HCT116 (cell line): ENCODE results near the gene DNAAF1. TPM values are rescaled to one million over a fixed set of nuclear protein-coding genes. Genes with fewer than 3 reads are reported as not detected.
"Not testable (repeated sequence)": the region's sequence is repeated elsewhere in the genome, so short reads cannot be mapped to it uniquely, and the experiment has no call there.

Source experiments
- ATAC-seq: fragments of 200-7000 bp; cut with Tn5 transposase; 2 replicates; pipeline ENCODE4 v1.9.1; 2020; ENCODE audit warnings: mild to moderate bottlenecking, moderate library complexity
- BruUV-seq: library from RNA; stranded (reverse); fragments of 400-500 nt; replicated peaks from 2 replicates; lab custom pipeline; 2021; lab: Mats Ljungman, UMichigan
- CTCF ChIA-PET: fragments of 300-600 bp; sonication (Branson Sonifier 250); formaldehyde crosslinking; loops from one replicate; lab custom pipeline; 2021; ENCODE audit warnings: antibody characterized with exemption; lab: Charles Lee
- POLR2A ChIA-PET: fragments of 300-600, 350-600 bp; sonication (Branson Sonifier 250); formaldehyde crosslinking; loops from one replicate; lab custom pipeline; 2021; ENCODE audit warnings: antibody characterized with exemption; lab: Charles Lee
- RAD21 ChIA-PET, 2 experiments: fragments of 300-600 bp; sonication (Branson Sonifier 250); formaldehyde crosslinking; loops; one replicate each; lab custom pipeline; 2023; ENCODE audit warnings: low total read pairs in 2 of 2; ENCODE audit not compliant: uncharacterized antibody in 2 of 2, unreplicated experiment in 2 of 2, low non-redundant PET in 1 of 2; lab: Charles Lee
- DNase-seq: peaks from one replicate; pipeline ENCODE4 v3.0.0-alpha.2; 2010; ENCODE audit warnings: low read depth, low spot score
- H2AFZ ChIP-seq: fragments of 200-600 bp; shearing (Covaris generic), sonication (generic); 2 replicates; pipeline ENCODE4 v1.6.1; 2017; ENCODE audit warnings: low read depth, mixed run types, mixed read lengths, antibody characterized with exemption, low read length; ENCODE audit not compliant: poor library complexity, severe bottlenecking
- H3K27ac ChIP-seq: 2 replicates; pipeline ENCODE4 v1.5.1; 2012; ENCODE audit warnings: low read depth, low read length
- H3K27me3 ChIP-seq: fragments of 200-600 bp; sonication (generic); 2 replicates; pipeline ENCODE4 v1.6.1; 2016; ENCODE audit warnings: mixed run types, low read length, mixed read lengths; ENCODE audit not compliant: insufficient read depth
- H3K36me3 ChIP-seq, 2 experiments: fragments of 200-500 bp in 1 of 2; fragments of 200-600 bp in 1 of 2; sonication (Bioruptor generic) in 1 of 2; sonication (generic) in 1 of 2; 2 replicates each; pipeline versions ENCODE4 v1.5.1 to v1.6.1; 2014 to 2016; ENCODE audit warnings: low read length in 2 of 2, inconsistent platforms in 1 of 2, mixed read lengths in 1 of 2, mixed run types in 1 of 2; ENCODE audit not compliant: insufficient read depth in 2 of 2, control insufficient read depth in 1 of 2
- H3K4me1 ChIP-seq, 2 experiments: fragments of 200-600 bp in 1 of 2; sonication (generic) in 1 of 2; 2 replicates each; pipeline versions ENCODE4 v1.5.1 to v1.6.1; 2012 to 2017; ENCODE audit warnings: low read length in 2 of 2, inconsistent platforms in 1 of 2, mild to moderate bottlenecking in 1 of 2, mixed read lengths in 1 of 2, mixed run types in 1 of 2, moderate library complexity in 1 of 2; ENCODE audit not compliant: insufficient read depth in 2 of 2, control insufficient read depth in 1 of 2
- H3K4me2 ChIP-seq: fragments of 200-600 bp; sonication (generic); 2 replicates; pipeline ENCODE4 v1.6.1; 2017; ENCODE audit warnings: mixed run types, low read length, mixed read lengths
- H3K4me3 ChIP-seq, 2 experiments: fragments of 200-600 bp in 1 of 2; sonication (generic) in 1 of 2; replicated peaks in 1 of 2; 2 replicates each; pipeline ENCODE4 v1.5.1; 2011 to 2016; ENCODE audit warnings: low read length in 2 of 2, control low read depth in 1 of 2, low read depth in 1 of 2, mild to moderate bottlenecking in 1 of 2, mixed read lengths in 1 of 2, mixed run types in 1 of 2
- H3K79me2 ChIP-seq: fragments of 200-600 bp; sonication (generic); 2 replicates; pipeline ENCODE4 v1.6.1; 2017; ENCODE audit warnings: mild to moderate bottlenecking, mixed run types, low read length, moderate library complexity, mixed read lengths; ENCODE audit not compliant: insufficient read depth
- H3K9ac ChIP-seq: fragments of 200-600 bp; sonication (generic); 2 replicates; pipeline ENCODE4 v1.6.1; 2016; ENCODE audit warnings: low read length, mixed read lengths
- H3K9me2 ChIP-seq: fragments of 200-600 bp; sonication (generic), shearing (Covaris generic); 2 replicates; pipeline ENCODE4 v1.6.1; 2017; ENCODE audit warnings: mixed run types, mild to moderate bottlenecking, moderate library complexity; ENCODE audit not compliant: insufficient read depth
- H3K9me3 ChIP-seq, 2 experiments: fragments of 200-500 bp in 1 of 2; fragments of 200-600 bp in 1 of 2; sonication (Bioruptor generic) in 1 of 2; sonication (generic) in 1 of 2; 2 replicates each; pipeline ENCODE4 v1.6.1; 2014 to 2017; ENCODE audit warnings: low read length in 2 of 2, mixed read lengths in 2 of 2, inconsistent platforms in 1 of 2, low read depth in 1 of 2, mild to moderate bottlenecking in 1 of 2, mixed run types in 1 of 2, moderate library complexity in 1 of 2; ENCODE audit not compliant: control insufficient read depth in 1 of 2, insufficient read depth in 1 of 2
- H4K20me1 ChIP-seq: fragments of 200-600 bp; sonication (generic), shearing (Covaris generic); 2 replicates; pipeline ENCODE4 v1.6.1; 2017; ENCODE audit warnings: mixed run types, mild to moderate bottlenecking, moderate library complexity; ENCODE audit not compliant: insufficient read depth
- ATF3 ChIP-seq: IDR thresholded peaks from 2 replicates; pipeline ENCODE4 v1.6.1; 2012
- CBX3 ChIP-seq: IDR thresholded peaks from 2 replicates; pipeline ENCODE4 v1.6.1; 2012; ENCODE audit warnings: low read depth
- CEBPB ChIP-seq: IDR thresholded peaks from 2 replicates; pipeline ENCODE4 v1.6.1; 2012; ENCODE audit warnings: low read depth
- EZH2 ChIP-seq: fragments of 200-600 bp; sonication (generic); IDR thresholded peaks from 2 replicates; pipeline ENCODE4 v1.6.1; 2017; ENCODE audit warnings: antibody characterized with exemption, mixed run types
- FOSL1 ChIP-seq: IDR thresholded peaks from 2 replicates; pipeline ENCODE4 v1.6.1; 2012; ENCODE audit warnings: low read depth
- JUND ChIP-seq: IDR thresholded peaks from 2 replicates; pipeline ENCODE4 v1.6.1; 2012
- POLR2A ChIP-seq: IDR thresholded peaks from 2 replicates; pipeline ENCODE4 v1.7.0; 2011; ENCODE audit warnings: borderline replicate concordance; ENCODE audit not compliant: insufficient read depth, insufficient read length; ENCODE audit errors: extremely low read depth
- SP1 ChIP-seq: IDR thresholded peaks from 2 replicates; pipeline ENCODE4 v1.6.1; 2012; ENCODE audit warnings: low read depth
- TCF7L2 ChIP-seq: IDR thresholded peaks from 2 replicates; pipeline ENCODE4 v1.7.0; 2011; ENCODE audit warnings: borderline replicate concordance, inconsistent platforms; ENCODE audit not compliant: insufficient read depth, insufficient read length; ENCODE audit errors: extremely low read depth
- ZBTB33 ChIP-seq: IDR thresholded peaks from 2 replicates; pipeline ENCODE4 v1.6.1; 2011; ENCODE audit warnings: mild to moderate bottlenecking, low read length, moderate library complexity; ENCODE audit not compliant: insufficient replicate concordance; ENCODE audit errors: extremely low read depth
- ZFX ChIP-seq: fragments of 450-650 bp; IDR thresholded peaks from 2 replicates; pipeline ENCODE4 v1.6.1; 2017
- intact Hi-C: fragments of 100-400 bp; cut with micrococcal nuclease; formaldehyde crosslinking; loops from 2 replicates; pipeline ENCODE4 v1.10.0; 2022
- total RNA-seq: library from RNA; stranded (reverse); gene quantifications from one replicate; pipeline ENCODE4 v1.2.1, GENCODE V29; 2021; ENCODE audit not compliant: unreplicated experiment

DNAAF1 gene
- total RNA-seq, 1 experiment from 2014 or later = 0.30 TPM

GRCh38 chr16:84215531-84215930, 70.4 kb downstream of the DNAAF1 start:
- intact Hi-C loops = no loop called here
- Histone ChIP-seq H3K4me3 (no peak overlapping the region), H2AFZ (no peak overlapping the region), H3K9me3 (no peaks in the 10 kb centered on the region), H4K20me1 (no peaks in the 10 kb centered on the region), H3K4me1 (no peaks in the 10 kb centered on the region), H3K27me3 (no peaks in the 10 kb centered on the region), H3K27ac (no peak overlapping the region), H3K9me2 (no peaks in the 10 kb centered on the region), H3K4me2 (no peak overlapping the region), H3K9ac (no peak overlapping the region), H3K79me2 (no peaks in the 10 kb centered on the region), H3K36me3 (no peaks in the 10 kb centered on the region)
- CTCF ChIA-PET = interaction anchor here (1.5 kb wide), 1 partner anchor 29 kb away, joined by 4 read pairs; the partner anchor contains the start of gene TAF1C
- POLR2A ChIA-PET = no interaction called here
- TF ChIP-seq POLR2A (no peak), ATF3 (no peak), SP1 (no peak), ZFX (no peak), EZH2 (no peak), JUND (no peak), CBX3 (no peak), FOSL1 (no peak), ZBTB33 (no peak), CEBPB (no peak), TCF7L2 (no peak)
- no peak for DNase-seq
- ATAC-seq = no peak
- RAD21 ChIA-PET = no interaction called here
- BruUV-seq = no TSS peak

GRCh38 chr16:84216144-84216543, 71.0 kb downstream of the DNAAF1 start:
- POLR2A ChIA-PET, H3K27ac ChIP-seq, ATAC-seq, H3K4me2 ChIP-seq, H4K20me1 ChIP-seq, RAD21 ChIA-PET, H3K9ac ChIP-seq, H3K9me3 ChIP-seq, H3K36me3 ChIP-seq, H3K4me3 ChIP-seq, DNase-seq, CTCF ChIA-PET, intact Hi-C loops, H3K27me3 ChIP-seq, H3K9me2 ChIP-seq, H3K79me2 ChIP-seq, H3K4me1 ChIP-seq, BruUV-seq, H2AFZ ChIP-seq: not testable (repeated sequence)
